ENCODE data around the gene PHF21A. TPM values are rescaled to one million over a fixed set of nuclear protein-coding genes. Genes with fewer than 3 reads are reported as not detected.
A peak's percentile ranks its signal among the peaks of the same experiment; 100 is the strongest.
"Not testable (repeated sequence)": the region's sequence is repeated elsewhere in the genome, so short reads cannot be mapped to it uniquely, and the experiment has no call there.

The PHF21A gene
- total RNA-seq, 3 donors from 2014 or later, result 13.4 to 20.3 (median 17.6) TPM

DNA sequence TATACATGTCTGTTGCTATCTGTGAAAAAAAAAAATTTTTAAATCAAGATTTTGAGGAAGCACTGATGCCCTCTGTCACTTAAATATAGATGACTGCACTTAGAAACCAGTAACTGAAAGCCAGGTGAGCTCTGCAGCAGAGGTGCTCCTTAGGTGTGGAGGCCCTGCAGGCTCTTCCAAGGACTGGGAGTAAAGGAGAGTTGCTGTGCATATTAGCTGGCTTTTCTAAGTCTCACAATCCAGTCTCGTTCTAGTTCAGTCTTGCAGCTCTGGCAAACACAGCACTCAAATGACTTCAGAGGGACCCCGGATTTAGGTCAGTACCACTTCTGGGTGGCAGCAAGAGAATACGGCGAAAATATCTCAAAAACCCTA is 137.8 kb downstream of the PHF21A start:
- Mint-ChIP-seq H3K27me3 (ENCODE audit: low read depth) (no peaks in the 10 kb centered on the region), H3K4me3 (no peak overlapping the region), H3K36me3 (ENCODE audit: insufficient read depth) (peaks cover 7% of the 10 kb centered on the region), H3K4me1 (ENCODE audit: low read depth) (peaks cover 32% of the 10 kb centered on the region), H3K9me3 (no peaks in the 10 kb centered on the region)
- DNase-seq, result no peak
- no peak for ATAC-seq

DNA sequence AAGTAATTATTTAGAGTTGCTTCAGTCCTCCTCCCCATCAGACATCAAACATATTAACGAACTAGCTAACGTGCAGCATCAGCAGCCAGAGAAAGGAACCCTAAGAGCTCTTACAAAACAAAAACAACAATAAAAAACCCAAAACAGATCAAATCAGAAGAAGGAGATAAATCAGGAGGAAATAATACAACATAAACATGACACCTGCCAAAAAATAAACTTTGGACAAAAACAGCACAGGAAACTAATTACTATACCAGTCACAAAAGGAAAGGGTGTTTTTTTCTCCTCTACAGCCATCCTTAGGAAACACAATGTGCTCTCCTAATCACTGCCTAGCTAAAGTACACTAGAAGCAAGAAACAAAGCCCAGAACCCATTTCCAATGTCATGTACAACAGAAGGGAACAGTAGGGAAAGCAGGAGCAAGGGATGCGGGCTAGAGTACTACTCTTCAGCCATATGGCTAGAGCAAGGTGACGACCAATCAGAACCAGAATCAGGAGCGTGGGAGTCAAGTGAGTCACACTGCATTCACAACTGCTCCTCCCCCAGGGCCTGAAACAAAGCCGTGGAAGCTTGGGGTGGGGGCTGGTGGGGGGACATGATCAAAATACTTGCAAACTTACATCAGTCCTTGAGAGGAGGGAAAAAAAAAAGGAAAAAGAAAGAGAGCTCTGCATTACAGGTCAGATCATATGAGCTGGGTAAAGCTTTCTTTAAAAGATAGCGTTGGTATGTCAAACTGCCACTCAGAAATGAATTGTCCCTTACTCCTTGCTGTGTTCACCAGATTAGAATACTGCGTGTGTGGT is 138.4 kb downstream of the PHF21A start:
- peaks cover 32% of the 10 kb centered on the region for H3K4me1 Mint-ChIP-seq (ENCODE audit: low read depth)
- H3K9me3 Mint-ChIP-seq, result no peaks in the 10 kb centered on the region
- peak; percentile 8 for DNase-seq
- no peaks in the 10 kb centered on the region for H3K27me3 Mint-ChIP-seq (ENCODE audit: low read depth)
- H3K36me3 Mint-ChIP-seq (ENCODE audit: insufficient read depth), result peaks cover 7% of the 10 kb centered on the region
- H3K4me3 Mint-ChIP-seq, result no peak overlapping the region
- ATAC-seq, result peak; percentile 77 to 87

DNA sequence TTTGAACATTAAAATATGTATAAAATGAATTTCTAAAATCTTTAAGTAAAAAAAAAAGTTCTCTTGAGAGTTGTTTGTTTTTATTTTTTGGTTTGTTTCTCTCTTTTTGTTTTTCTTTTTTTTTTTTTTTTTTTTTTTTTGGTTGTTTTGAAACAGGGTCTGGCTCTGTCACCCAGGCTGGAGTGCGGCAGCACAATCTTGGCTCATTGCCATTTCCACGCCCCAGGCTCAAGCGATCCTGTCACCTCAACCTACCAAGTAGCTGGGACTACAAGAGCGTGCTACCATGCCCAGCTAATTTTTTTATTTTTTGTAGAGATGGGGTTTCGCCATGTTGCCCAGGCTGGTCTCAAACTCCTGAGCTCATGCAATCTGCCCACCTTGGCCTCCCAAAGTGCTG is 139.4 kb downstream of the PHF21A start:
- Mint-ChIP-seq H3K36me3 (ENCODE audit: insufficient read depth) (peaks cover 10% of the 10 kb centered on the region), H3K4me1 (ENCODE audit: low read depth) (peaks cover 34% of the 10 kb centered on the region)
- not testable (repeated sequence) for H3K27me3 Mint-ChIP-seq (ENCODE audit: low read depth); DNase-seq; H3K4me3 Mint-ChIP-seq; ATAC-seq; H3K9me3 Mint-ChIP-seq

DNA sequence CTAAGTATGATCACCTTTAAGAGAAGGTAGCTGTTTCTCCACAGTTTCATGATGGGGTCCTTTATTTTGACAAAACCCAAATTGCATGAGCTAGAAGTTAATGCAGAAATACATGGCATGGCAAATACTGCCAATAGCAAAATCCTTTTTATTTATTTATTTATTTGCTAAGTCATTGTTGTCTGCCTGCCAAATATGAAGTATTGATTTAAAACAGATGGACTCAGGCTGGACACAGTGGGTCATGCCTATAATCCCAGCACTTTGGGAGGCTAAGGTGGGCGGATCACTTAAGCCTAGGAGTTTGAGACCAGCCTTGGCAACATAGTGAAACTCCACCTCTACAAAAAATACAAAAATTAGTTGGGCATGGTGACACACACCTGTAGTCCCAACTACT is 146.4 kb downstream of the PHF21A start:
- Mint-ChIP-seq H3K36me3 (ENCODE audit: insufficient read depth) (peaks cover 19% of the 10 kb centered on the region), H3K4me3 (no peak overlapping the region), H3K9me3 (no peaks in the 10 kb centered on the region), H3K4me1 (ENCODE audit: low read depth) (peaks cover 2% of the 10 kb centered on the region), H3K27me3 (ENCODE audit: low read depth) (no peaks in the 10 kb centered on the region)
- no peak for ATAC-seq
- no peak for DNase-seq

DNA sequence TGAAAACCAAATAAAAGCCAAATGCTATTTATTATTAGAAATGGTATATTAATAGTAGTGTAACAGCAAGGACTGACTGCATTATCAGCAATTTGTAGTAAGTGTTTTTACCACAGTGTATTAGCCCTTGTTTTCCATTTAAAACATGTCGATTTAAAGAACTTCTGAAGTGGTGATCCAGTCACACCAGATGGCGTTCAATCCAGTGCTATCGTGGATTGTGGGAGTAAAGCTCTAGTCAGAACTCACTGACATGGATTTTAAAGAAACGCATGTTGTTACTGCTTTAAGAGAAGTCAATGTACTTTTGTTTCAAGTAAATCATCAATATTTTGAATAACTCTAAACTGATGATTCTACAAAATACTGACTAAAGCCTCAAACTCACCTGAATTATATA is 147.7 kb downstream of the PHF21A start:
- Mint-ChIP-seq H3K4me1 (ENCODE audit: low read depth) (peaks cover 2% of the 10 kb centered on the region), H3K36me3 (ENCODE audit: insufficient read depth) (peaks cover 21% of the 10 kb centered on the region), H3K4me3 (no peak overlapping the region), H3K27me3 (ENCODE audit: low read depth) (no peaks in the 10 kb centered on the region), H3K9me3 (no peaks in the 10 kb centered on the region)
- no peak for DNase-seq
- no peak for ATAC-seq

DNA sequence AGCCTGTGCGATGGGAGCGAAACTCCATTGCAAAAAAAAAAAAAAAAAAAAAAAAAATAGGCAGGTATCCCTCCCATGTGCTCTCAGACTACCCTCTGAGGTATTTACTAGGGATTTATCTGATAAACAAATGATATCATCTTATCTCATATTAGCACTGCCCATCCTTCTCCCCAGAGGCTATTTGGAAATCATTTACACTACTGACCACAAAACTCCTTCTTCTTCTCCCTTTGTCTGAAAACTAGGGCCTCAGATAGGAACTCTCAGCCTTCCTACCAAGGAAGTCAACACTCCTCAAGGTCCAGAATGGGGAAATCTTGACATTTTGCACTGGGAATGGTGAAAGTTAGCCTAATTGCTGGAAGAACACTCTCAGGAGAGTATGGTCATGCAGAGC is 152.4 kb downstream of the PHF21A start:
- H3K4me1 Mint-ChIP-seq (ENCODE audit: low read depth), result no peaks in the 10 kb centered on the region
- no peak for DNase-seq
- H3K36me3 Mint-ChIP-seq (ENCODE audit: insufficient read depth), result peaks cover 19% of the 10 kb centered on the region
- H3K4me3 Mint-ChIP-seq, result no peak overlapping the region
- no peaks in the 10 kb centered on the region for H3K9me3 Mint-ChIP-seq
- H3K27me3 Mint-ChIP-seq (ENCODE audit: low read depth), result no peaks in the 10 kb centered on the region
- ATAC-seq, result no peak

DNA sequence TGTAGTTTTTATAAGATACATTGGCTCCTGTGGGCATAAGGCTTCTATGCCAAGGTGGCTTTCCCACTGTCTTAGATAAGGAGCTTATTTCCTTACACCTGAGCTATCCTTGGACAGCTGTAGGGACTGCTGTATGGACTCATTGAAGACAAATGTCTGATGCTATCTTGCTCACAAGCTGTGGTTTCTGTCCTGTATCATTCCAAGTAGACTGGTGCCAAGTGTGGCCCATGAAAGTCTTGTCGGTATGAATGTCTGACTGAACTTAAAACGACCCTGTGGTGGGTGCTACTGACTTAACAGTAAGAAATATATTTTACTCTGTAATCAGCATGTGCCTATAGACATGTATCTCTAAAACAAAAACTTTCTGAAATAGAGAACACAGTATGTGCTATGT is 153.7 kb downstream of the PHF21A start:
- DNase-seq (no peak), ATAC-seq (no peak)
- no peak overlapping the region for H3K4me3 Mint-ChIP-seq
- peaks cover 19% of the 10 kb centered on the region for H3K36me3 Mint-ChIP-seq (ENCODE audit: insufficient read depth)
- H3K4me1 Mint-ChIP-seq (ENCODE audit: low read depth), result no peaks in the 10 kb centered on the region
- no peaks in the 10 kb centered on the region for H3K27me3 Mint-ChIP-seq (ENCODE audit: low read depth)
- H3K9me3 Mint-ChIP-seq, result no peaks in the 10 kb centered on the region

DNA sequence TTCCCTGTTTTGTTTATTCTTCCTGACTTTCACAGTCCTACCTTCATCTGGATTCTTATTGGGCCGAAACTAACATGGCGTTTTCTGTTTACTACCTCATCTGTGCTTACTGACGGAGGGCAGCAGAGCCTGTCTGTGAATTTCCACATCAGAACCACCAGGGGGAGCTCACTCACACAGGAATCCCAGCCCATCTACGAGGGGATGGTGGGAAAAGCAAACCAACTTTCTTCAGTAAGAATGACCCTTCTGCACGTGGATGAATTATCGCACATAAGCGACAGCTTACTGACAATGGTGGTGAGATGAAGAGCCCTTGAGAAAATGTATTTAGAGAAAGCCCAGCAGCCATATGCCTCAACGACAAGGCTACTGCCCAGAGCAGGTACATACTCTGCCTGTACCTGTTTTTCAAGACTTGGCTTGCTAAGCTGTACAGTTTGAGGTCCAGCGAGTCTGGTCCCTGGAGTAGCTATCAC is 156.3 kb downstream of the PHF21A start:
- DNase-seq (peak; percentile 44), ATAC-seq (peak; percentile 82 to 95)
- Mint-ChIP-seq H3K36me3 (ENCODE audit: insufficient read depth) (peaks cover 16% of the 10 kb centered on the region), H3K27me3 (ENCODE audit: low read depth) (no peaks in the 10 kb centered on the region), H3K9me3 (no peaks in the 10 kb centered on the region), H3K4me3 (no peak overlapping the region), H3K4me1 (ENCODE audit: low read depth) (no peaks in the 10 kb centered on the region)

DNA sequence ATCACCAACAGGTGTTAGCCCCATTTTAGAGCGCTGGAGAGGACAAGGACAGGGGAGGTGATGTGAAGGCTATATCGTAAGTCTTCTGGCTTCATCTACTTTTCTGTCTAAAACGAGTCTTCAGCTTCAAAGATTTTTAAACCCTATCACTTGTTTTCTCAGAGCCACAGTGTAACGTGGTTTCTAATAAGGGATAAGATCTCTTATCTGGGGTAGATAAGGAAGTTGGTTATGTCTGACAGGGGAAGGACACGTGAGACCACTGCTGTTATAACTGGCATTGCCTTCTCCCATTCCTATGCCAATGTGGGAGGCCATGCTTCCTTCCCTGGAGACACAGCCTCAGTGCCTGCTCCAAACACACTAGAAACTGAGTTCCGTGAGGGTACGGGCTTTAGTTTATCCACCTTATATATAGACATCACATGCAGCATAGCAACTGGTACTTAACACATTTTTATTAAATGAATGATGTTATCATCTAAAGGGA is 159.5 kb downstream of the PHF21A start:
- ATAC-seq, result no peak
- no peak overlapping the region for H3K4me3 Mint-ChIP-seq
- no peaks in the 10 kb centered on the region for H3K4me1 Mint-ChIP-seq (ENCODE audit: low read depth)
- no peaks in the 10 kb centered on the region for H3K9me3 Mint-ChIP-seq
- DNase-seq, result no peak
- no peaks in the 10 kb centered on the region for H3K27me3 Mint-ChIP-seq (ENCODE audit: low read depth)
- peaks cover 21% of the 10 kb centered on the region for H3K36me3 Mint-ChIP-seq (ENCODE audit: insufficient read depth)

DNA sequence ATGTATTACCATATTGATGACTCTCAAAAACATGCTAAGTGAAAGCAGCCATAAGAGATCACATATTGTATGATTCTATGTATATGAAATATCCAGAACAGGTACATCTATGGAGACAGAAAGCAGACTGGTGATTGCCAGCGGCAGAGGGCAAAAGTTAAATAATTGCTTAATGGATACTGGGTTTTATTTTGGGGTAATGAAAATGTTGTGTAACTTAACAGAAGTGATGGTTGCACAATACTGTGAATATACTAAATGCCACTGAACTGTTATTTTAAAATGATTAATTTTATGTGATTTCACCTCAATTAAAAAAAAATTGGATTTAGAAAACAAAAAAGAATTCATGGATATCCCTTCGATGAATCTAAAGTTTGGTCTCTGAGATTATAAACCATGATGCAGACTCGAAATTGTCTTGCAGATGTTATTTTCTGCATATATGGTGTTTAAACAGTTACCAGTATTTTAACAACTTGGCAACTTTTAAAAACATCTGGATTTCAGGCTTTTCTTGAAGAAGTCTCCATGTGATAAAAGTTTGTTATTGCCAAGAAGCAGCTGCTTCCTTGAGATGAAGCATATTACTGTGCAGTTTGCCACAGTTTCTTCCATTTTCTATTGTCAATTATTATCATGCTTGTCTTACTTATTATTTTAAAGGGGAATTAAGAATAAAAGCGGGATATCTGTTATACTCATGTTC is 160.7 kb downstream of the PHF21A start:
- H3K36me3 Mint-ChIP-seq (ENCODE audit: insufficient read depth), result peaks cover 29% of the 10 kb centered on the region
- DNase-seq, result no peak
- H3K4me1 Mint-ChIP-seq (ENCODE audit: low read depth), result no peaks in the 10 kb centered on the region
- no peak overlapping the region for H3K4me3 Mint-ChIP-seq
- no peak for ATAC-seq
- H3K9me3 Mint-ChIP-seq, result no peaks in the 10 kb centered on the region
- no peaks in the 10 kb centered on the region for H3K27me3 Mint-ChIP-seq (ENCODE audit: low read depth)

DNA sequence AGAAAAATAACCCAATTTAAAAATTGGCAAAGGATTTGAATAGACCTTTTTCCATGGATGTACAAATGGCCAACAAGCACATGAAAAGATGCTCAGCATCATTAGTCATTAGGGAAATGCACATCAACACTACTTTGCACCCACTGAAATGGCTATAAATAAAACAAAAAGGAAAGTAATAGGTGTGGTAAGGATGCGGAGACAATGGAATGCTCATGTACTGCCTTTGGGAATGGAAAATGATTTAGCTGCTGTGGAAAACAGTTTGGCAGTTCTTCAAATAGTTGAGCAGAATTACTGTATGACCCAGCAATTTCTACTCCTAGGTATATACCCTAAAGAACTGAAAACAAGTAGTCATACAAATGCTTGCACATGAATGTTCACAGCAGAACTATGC is 161.4 kb downstream of the PHF21A start:
- Mint-ChIP-seq H3K4me3 (no peak overlapping the region), H3K36me3 (ENCODE audit: insufficient read depth) (peaks cover 35% of the 10 kb centered on the region), H3K9me3 (no peaks in the 10 kb centered on the region), H3K27me3 (ENCODE audit: low read depth) (no peaks in the 10 kb centered on the region), H3K4me1 (ENCODE audit: low read depth) (no peaks in the 10 kb centered on the region)
- DNase-seq, result no peak
- no peak for ATAC-seq

DNA sequence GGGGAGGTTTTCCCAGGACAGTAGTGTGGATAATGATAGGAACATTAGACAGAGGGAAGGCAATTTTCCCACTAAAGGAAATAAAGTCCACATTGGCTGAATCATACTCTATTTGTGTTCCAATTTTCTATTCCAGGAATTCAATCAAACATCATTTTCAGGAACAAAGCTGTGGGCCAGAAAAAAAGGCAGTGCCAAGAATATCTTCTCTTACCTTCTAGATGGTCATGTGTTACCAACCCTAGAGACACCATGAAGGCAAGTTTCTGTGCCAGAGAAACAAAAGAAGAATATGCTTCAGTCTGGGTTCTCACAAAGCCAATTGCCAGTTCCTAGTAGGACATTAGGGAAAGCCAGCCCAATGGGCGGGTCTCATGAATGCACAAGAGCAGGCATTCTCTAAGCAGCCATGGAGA is 171.3 kb downstream of the PHF21A start:
- no peaks in the 10 kb centered on the region for H3K9me3 Mint-ChIP-seq
- H3K36me3 Mint-ChIP-seq (ENCODE audit: insufficient read depth), result peaks cover 27% of the 10 kb centered on the region
- no peak overlapping the region for H3K4me3 Mint-ChIP-seq
- DNase-seq (no peak), ATAC-seq (no peak)
- no peaks in the 10 kb centered on the region for H3K4me1 Mint-ChIP-seq (ENCODE audit: low read depth)
- H3K27me3 Mint-ChIP-seq (ENCODE audit: low read depth), result no peaks in the 10 kb centered on the region

DNA sequence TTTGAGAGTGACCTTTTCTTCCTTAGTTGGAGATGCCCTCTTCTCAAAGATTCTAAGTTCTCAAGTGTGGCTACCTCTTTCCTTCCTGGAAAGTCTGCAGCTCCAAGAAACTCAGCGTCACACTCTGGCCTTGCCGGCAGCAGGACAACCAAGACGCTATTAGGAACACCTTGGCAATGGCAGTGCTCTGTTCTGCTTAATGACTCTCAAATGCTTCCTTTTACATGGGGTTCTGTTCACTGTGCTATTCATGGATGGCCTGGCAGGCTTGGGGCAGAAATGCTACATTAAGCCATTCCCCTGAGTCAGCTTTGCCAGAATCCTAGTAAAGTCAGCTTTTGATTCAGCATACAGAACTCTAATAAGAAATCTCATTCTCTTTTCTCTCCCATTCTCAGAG is 172.9 kb downstream of the PHF21A start:
- Mint-ChIP-seq H3K4me3 (no peak overlapping the region), H3K9me3 (no peaks in the 10 kb centered on the region), H3K27me3 (ENCODE audit: low read depth) (no peaks in the 10 kb centered on the region), H3K36me3 (ENCODE audit: insufficient read depth) (peaks cover 35% of the 10 kb centered on the region), H3K4me1 (ENCODE audit: low read depth) (no peaks in the 10 kb centered on the region)
- DNase-seq (no peak), ATAC-seq (no peak)

DNA sequence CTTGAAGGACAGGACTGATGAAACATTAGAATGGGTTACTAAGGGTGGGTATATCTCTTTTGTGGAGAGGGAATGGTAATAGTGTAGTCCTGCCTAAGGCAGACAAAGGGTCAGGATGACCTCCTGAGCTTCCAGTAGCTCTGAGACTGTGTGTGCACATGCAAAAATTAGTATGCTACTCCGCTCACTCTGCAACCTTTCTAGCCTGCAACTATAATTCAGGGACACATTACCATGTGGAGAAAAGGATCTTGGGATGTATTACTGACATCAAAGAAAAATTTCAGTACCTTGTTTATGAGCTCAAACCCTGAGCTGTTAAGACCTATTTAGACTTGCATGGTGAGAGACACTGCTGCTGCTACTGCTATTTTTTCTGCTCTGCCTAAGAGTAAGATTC is 173.4 kb downstream of the PHF21A start:
- Mint-ChIP-seq H3K4me1 (ENCODE audit: low read depth) (no peaks in the 10 kb centered on the region), H3K36me3 (ENCODE audit: insufficient read depth) (peaks cover 34% of the 10 kb centered on the region), H3K9me3 (no peaks in the 10 kb centered on the region), H3K27me3 (ENCODE audit: low read depth) (no peaks in the 10 kb centered on the region), H3K4me3 (no peak overlapping the region)
- ATAC-seq, result no peak
- no peak for DNase-seq
